ENCODE measurements around the gene ACAN. TPM values are rescaled to one million over a fixed set of nuclear protein-coding genes. Genes with fewer than 3 reads are reported as not detected.

Gene ACAN
- total RNA-seq, 1 donor from 2014 or later, result 113 TPM

DNA sequence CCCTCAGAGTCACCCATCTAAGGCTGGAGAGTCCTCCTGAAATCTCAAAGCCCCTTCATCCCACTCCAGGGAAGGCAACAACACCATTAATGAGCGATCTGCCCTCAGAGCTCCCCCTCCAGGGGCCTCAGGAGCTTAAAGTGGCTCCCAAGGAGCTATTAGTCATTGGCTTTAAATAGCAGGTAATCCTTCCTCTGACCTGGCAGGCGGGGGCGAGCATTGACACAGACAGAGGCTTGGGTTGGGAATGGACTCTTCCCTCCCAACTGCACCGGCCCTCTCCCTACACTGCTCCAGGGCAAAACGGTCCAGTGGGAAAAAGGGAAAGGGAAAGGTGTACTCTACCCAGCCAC, 108.5 kb downstream of the ACAN start:
- TF ChIP-seq CTCF (IDR thresholded peaks at IDR 0.05), result no peak
- Histone ChIP-seq H3K27me3 (no peaks in the 10 kb centered on the region), H3K36me3 (peaks cover 25 to 48% of the 10 kb centered on the region in 2 donors), H3K9me3 (no peaks in the 10 kb centered on the region), H3K4me3 (peak overlapping the region; percentile 88 to 89), H3K27ac (peak overlapping the region; percentile 94), H3K4me1 (peaks cover 22 to 55% of the 10 kb centered on the region in 2 donors)
- peak in 1 of 2 donors; percentile 79 for DNase-seq (ENCODE audit: low spot score in 2 of 2)
- intact Hi-C loops (cut with DNase I), result loop anchor here (2.0 kb wide), 1 partner anchor 177 kb away; the partner anchor contains the start of gene ABHD2

DNA sequence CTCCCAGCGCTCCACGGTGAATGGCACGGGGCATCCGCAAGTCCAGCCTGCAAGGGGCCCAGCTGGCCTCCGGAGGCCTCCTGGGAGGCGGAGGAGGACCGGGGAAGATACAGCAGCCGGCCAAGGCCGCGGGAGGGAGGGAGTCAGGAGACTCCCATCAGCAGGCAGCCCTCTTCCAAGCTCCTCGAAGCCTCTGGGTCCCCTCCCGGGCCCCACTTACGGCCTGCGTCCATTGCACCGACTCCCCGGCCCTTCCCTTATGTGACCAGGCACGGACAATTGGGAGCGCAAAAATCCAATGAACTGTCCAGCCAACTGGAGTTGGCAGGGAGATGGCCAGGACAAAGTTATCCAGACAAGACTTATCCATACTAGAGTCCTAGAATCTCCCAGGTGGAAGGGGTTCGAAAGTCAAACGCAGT, 109.3 kb downstream of the ACAN start:
- intact Hi-C loops (cut with DNase I), result loop anchor here (2.0 kb wide), 1 partner anchor 176 kb away; the partner anchor contains the start of gene ABHD2
- H3K27me3 ChIP-seq, result no peaks in the 10 kb centered on the region
- no peak for DNase-seq (ENCODE audit: low spot score in 2 of 2)
- TF ChIP-seq CTCF (IDR thresholded peaks at IDR 0.05), result no peak
- H3K36me3 ChIP-seq, result peaks cover 22 to 40% of the 10 kb centered on the region in 2 donors
- H3K4me1 ChIP-seq, result peaks cover 22 to 48% of the 10 kb centered on the region in 2 donors
- H3K9me3 ChIP-seq, result no peaks in the 10 kb centered on the region
- peak overlapping the region; percentile 94 for H3K27ac ChIP-seq
- peak overlapping the region; percentile 88 to 89 for H3K4me3 ChIP-seq

GRCh38 chr15:88913017-88913849, 110.0 kb downstream of the ACAN start, which contains the start of gene MFGE8:
TSS of gene MFGE8 (minus strand) at chr15:88913379. CDS start at chr15:88913319, 60 bp downstream.
- Histone ChIP-seq H3K27ac (peak within 1 kb of the TSS; percentile 94), H3K4me3 (peak within 1 kb of the TSS; percentile 88 to 89), H3K36me3 (peaks cover 19 to 33% of the 10 kb centered on the region in 2 donors), H3K9me3 (no peaks in the 10 kb centered on the region), H3K27me3 (no peaks in the 10 kb centered on the region), H3K4me1 (peaks cover 22 to 41% of the 10 kb centered on the region in 2 donors)
- intact Hi-C loops (cut with DNase I), result loop anchor here (2.0 kb wide), 1 partner anchor 176 kb away; the partner anchor contains the start of gene ABHD2
- DNase-seq (ENCODE audit: low spot score in 2 of 2), result peak in 1 of 2 donors; percentile 91
- peak in 2 of 3 experiments; percentile 3 to 57 for TF ChIP-seq CTCF (IDR thresholded peaks at IDR 0.05)

DNA sequence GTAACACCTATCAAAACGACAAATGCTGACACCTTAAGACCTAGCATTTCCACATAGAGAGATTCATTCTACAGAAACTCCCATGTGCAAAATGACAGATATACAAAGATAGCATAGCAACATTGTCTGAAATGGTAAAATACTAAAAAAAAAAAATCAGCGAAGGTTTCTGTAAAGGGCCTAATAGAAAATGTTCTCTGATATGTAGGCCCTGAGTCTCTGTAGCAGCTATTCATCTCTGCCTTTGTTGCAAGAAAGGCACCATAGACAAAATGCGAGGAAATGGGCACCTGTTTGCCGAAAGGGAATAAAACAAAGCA, 110.6 kb downstream of the ACAN start:
- H3K27ac ChIP-seq, result peak overlapping the region; percentile 94
- peaks cover 13 to 27% of the 10 kb centered on the region in 2 donors for H3K36me3 ChIP-seq
- H3K27me3 ChIP-seq, result no peaks in the 10 kb centered on the region
- H3K4me1 ChIP-seq, result peaks cover 22 to 39% of the 10 kb centered on the region in 2 donors
- no peak for TF ChIP-seq CTCF (IDR thresholded peaks at IDR 0.05)
- no peak for DNase-seq (ENCODE audit: low spot score in 2 of 2)
- H3K9me3 ChIP-seq, result no peaks in the 10 kb centered on the region
- peak overlapping the region; percentile 88 to 89 for H3K4me3 ChIP-seq
- intact Hi-C loops (cut with DNase I), result loop anchor here (2.0 kb wide), 1 partner anchor 175 kb away; the partner anchor contains the start of gene ABHD2

- no peak for DNase-seq (ENCODE audit: low spot score in 2 of 2)
- intact Hi-C loops (cut with DNase I), result no loop called here
- H3K4me1 ChIP-seq, result peaks cover 7 to 29% of the 10 kb centered on the region in 2 donors
- H3K4me3 ChIP-seq, result no peak overlapping the region
- H3K27me3 ChIP-seq, result no peaks in the 10 kb centered on the region
- H3K36me3 ChIP-seq, result peaks cover under 1 to 12% of the 10 kb centered on the region in 2 donors
- no peak for TF ChIP-seq CTCF (IDR thresholded peaks at IDR 0.05)
- H3K27ac ChIP-seq, result no peak overlapping the region
- H3K9me3 ChIP-seq, result no peaks in the 10 kb centered on the region
These were observed 112.1 kb downstream of the ACAN start for GRCh38 chr15:88915354-88915753.

Measured in ascending aorta (tissue), 2 donors.